ENCODE data around the gene UBALD2.
A peak's percentile ranks its signal among the peaks of the same experiment; 100 is the strongest.
"Not testable (repeated sequence)": the region's sequence is repeated elsewhere in the genome, so short reads cannot be mapped to it uniquely, and the experiment has no call there.

Gene UBALD2

GRCh38 chr17:76265624-76266243 is 586 bp downstream of the UBALD2 start:
- no peak for DNase-seq (ENCODE audit: low read depth, low spot score)

DNA sequence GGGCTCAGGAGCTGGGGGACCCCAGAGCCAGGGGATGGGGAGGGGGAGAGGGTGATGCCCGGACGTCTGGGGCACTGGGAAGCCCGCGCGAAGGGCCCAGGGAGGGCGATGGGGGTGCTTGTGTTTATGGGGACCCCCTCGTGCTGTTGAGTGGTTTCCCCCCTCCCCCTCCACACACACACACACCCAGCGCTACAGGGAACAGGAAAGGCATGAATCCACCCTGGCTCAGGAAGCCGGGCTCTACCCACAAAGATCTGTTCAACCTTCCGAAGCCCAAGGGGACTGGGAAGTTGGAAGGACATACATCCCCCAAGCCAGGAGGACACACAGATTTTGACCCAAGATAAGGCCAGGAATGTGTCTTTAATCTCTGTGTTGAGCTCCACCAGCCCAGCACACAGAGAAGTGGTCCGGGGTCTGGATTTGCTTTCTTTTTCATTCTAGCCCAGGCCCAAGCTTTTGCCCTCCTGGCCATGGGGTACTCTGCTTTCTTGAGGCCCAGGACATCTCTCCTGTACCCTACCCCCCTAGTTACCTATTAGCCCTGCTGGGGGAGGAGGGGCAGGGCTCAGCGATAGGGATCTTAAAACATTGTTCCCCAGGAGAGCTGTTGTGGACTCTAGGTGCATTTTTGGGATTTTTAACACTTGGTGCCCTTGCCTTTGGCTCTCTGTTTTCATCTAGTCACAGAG is 1.2 kb downstream of the UBALD2 start:
- DNase-seq (ENCODE audit: low read depth, low spot score) = no peak

GRCh38 chr17:76267051-76267576 is 2.0 kb downstream of the UBALD2 start:
- no peak for DNase-seq (ENCODE audit: low read depth, low spot score)

DNA sequence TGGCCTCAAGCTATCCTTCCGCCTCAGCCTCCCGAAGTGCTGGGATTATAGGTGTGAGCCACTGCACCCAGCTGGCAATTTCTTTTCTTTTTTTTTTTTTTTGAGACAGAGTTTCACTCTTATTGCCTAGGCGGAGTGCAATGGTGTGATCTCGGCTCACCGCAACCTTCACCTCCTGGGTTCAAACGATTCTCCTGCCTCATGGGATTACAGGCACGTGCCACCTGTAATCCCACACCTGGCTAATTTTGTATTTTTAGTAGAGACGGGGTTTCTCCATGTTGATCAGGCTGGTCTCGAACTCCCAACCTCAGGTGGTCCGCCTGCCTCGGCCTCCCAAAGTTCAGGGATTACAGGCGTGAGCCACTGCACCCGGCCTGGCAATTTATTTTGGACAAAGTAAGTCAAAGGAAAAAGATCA is 2.4 kb downstream of the UBALD2 start:
- DNase-seq (ENCODE audit: low read depth, low spot score) = not testable (repeated sequence)

DNA sequence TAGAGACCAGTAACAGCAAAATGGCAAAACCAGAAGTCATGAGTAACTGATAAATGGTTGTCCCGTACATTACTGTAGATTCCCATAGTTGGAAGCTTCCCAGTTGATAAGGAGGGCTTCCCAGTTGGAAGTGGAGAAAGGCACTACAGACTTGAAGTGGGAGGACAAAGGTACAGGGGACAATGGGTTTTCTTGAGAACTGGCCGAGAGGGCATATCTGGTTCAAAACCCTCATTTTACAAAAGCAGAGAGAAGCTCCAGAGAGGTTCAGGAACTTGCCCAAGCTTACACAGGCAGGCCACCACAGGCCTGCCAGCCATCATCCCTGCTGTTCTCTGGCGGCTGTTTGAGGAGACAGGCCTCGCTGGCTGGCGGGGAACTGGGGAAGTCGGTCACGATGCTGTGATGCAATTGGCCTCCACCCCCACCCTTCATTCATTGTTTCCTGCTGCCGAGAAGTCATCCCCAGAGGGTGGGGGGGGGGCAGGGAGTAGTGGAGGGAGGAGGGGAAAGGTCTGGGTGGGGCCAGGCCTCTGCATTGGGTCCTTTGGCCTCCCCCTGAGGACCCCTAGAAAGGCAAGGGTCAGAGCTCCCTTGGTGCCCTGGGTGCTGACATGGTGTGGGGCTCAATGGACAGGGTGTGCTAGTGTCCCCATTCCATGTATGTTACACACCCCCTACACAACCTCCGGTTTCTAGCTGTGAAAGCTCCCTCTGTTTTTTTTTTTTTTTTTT is 3.0 kb downstream of the UBALD2 start:
- no peak for DNase-seq (ENCODE audit: low read depth, low spot score)

GRCh38 chr17:76268991-76269981 is 4.1 kb downstream of the UBALD2 start:
- DNase-seq (ENCODE audit: low read depth, low spot score) = no peak

- DNase-seq (ENCODE audit: low read depth, low spot score) = no peak
Observed at GRCh38 chr17:76270127-76270592, 5.0 kb downstream of the UBALD2 start.

- DNase-seq (ENCODE audit: low read depth, low spot score) = no peak
Observed at GRCh38 chr17:76270770-76271668, 5.9 kb downstream of the UBALD2 start.

DNA sequence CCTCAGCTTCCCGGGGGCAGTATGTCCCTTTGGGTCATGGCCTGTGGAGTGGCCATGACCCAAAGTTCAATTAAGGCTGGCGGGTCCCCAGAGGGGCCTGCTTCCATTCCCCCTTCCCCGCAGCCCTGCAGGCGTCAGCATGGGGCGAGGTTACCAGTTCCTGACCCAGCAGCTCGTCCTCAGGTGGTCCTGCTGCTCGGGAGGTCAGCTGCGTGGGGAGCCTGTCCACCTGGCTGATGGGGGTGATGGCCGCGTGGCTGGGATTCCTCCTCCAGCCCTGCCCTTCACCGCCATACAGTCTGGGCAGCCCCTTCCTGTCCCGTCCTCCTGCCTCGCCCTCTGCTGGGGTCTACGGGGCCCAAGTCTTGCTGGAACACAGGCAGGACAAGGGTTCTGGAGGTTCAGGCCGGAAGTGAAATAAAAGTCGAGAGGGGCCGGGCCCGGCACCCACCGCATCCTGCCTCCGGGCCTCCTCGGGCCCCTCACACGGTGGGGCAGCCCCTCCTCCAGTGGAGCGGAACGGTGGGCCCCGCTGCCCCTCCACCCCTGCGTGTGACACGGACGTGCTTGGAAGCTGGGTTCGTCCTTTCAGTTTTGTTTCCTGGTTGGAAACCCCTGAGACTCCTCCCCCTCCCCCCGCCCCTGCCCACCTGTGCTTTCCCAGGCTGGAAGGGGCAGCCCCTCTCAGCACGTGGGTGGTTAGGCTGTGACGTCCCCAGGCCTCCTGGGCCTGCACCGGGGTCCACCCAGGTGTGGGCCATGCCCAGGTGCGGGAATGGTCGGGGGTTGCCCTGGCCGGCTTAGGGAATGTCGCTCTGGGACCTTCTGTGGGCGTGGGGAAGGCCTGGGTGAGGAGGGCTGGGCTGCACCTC is 6.8 kb downstream of the UBALD2 start:
- peak; percentile 55 for DNase-seq (ENCODE audit: low read depth, low spot score)

DNA sequence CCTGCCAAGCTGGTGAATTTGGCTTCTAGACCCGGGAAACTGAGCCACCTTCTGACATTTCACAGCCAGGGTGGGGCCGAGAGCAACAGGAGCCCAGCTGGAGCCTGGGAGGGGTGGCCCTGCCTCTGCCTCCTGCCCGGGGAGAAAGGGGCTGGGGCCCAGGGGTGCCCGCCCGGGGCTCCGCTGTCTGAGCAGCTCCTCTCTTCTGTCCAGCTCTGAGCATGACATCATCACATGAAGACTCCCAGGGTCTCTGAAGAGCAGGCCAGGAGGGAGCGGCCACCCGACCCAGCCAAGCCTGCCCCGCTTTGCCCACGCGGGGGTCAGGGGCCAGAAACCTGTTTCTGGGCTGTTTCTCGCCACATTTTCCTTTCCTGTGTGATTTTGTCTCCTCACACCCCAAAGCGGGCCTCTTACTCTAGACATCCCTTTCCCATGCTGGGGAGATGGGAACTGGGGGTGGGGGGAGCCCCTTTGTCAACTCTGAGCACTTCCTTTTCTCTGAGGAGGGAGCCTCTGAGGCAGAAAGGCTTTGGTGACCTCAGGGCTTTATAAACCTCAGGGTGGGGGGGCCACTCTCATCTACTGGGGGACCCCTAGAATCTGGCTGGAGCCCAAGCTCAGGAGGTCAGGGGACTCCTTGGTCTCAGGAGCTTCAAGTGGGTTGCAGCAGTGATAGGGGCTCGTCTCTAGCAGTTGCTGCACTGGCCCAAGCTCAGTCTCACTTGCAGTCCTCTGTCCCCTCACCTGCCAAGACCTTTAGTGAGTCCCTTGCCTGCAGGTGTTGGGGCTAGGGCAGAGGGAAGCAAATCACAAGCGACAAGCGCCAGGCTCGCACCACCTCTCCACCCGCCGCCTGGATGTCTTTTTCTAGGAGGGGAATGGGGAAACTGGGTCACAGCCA is 7.6 kb downstream of the UBALD2 start:
- no peak for DNase-seq (ENCODE audit: low read depth, low spot score)

GRCh38 chr17:76273445-76274111 is 8.4 kb downstream of the UBALD2 start:
- DNase-seq (ENCODE audit: low read depth, low spot score) = no peak

GRCh38 chr17:76274112-76274956 is 9.2 kb downstream of the UBALD2 start:
- no peak for DNase-seq (ENCODE audit: low read depth, low spot score)

DNA sequence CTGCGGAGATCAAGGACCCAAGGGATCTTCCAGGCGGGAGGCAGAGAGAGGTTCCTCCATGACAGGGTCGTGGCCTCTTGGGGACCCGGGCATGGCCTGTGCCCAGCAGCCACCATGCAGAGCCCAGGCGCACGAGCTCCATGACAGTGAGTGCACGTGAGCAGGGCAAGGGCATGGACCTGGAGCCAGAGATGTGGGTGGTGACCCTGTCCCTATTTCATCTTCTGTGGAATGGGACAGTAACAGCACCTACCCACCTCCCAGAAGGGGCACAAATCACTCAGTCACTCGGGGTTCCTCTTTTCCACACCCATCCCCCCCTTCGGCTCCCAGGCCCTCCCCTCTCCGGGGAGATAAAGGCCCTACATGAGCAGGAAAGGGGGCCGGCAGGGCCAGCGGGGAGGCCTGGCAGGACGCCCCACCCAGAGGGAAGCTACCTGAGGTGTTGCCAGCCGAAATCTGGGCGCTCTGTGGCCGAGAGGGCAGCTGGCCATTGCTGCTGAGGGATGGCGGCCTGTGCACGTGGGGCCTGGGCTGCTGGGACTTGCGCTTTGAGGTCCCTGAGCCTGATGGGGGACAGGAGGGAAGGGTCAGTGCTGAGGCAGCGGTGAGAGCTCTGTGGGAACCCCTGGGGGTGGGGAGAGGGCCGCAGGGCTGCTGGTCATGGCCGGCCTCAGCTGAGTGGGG is 10.4 kb downstream of the UBALD2 start:
- no peak for DNase-seq (ENCODE audit: low read depth, low spot score)

GRCh38 chr17:76276069-76276431 is 10.9 kb downstream of the UBALD2 start:
- DNase-seq (ENCODE audit: low read depth, low spot score) = no peak

- no peak for DNase-seq (ENCODE audit: low read depth, low spot score)
Observed at GRCh38 chr17:76276461-76277299, 11.5 kb downstream of the UBALD2 start.

All from activated CD4-positive, CD25-positive, alpha-beta regulatory T cell treated with anti-CD3 and anti-CD28 coated beads, Interleukin-2, amount 50 U/mL, for 16 hours (primary cell).